NT2/D1 (cell line): ENCODE data around the gene BSND.

ENCODE experiments used
- SUZ12 ChIP-seq: IDR thresholded peaks from 2 replicates; pipeline ENCODE4 v1.6.1; 2011; ENCODE audit not compliant: insufficient read length, insufficient read depth; ENCODE audit errors: extremely low read depth
- YY1 ChIP-seq: IDR thresholded peaks from 2 replicates; pipeline ENCODE4 v1.6.1; 2011; ENCODE audit not compliant: insufficient read length, insufficient read depth
- ZNF274 ChIP-seq: IDR thresholded peaks from 2 replicates; pipeline ENCODE4 v1.6.1; 2011; ENCODE audit warnings: mild to moderate bottlenecking, low read depth, low read length

DNA sequence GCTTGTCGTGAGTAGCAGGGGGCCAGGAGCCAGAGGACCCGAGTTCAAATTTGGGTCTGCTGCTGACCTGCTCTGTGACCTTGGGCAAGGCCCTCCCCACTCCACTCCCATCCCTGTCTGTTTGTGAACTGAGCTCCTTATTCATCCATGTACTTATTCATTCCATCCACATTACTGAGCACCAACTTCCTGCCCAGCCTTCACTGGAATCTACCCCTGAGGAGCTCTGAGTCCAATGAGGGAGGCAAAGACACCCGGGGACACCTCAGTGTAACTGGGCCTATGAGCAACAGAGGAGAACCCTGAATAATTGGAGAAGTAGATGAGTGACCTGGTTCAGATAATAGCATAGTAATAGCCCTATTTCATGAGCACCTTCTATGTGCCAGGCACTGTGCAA is 8.9 kb downstream of the BSND start:
- TF ChIP-seq ZNF274 (no peak), YY1 (no peak), SUZ12 (no peak)
